HFFc6 (cell line): Measurements from ENCODE around the gene PLD3. TPM values are rescaled to one million over a fixed set of nuclear protein-coding genes. Genes with fewer than 3 reads are reported as not detected.
A peak's percentile ranks its signal among the peaks of the same experiment; 100 is the strongest.

ENCODE experiments used
- DNase-seq: peaks from one replicate; pipeline ENCODE4 v3.0.0-alpha.2; 2018
- H3K27ac Mint-ChIP-seq: 2 replicates; pipeline ENCODE4 v1.8.0; 2020; ENCODE audit warnings: mild to moderate bottlenecking, mixed read lengths
- H3K27me3 Mint-ChIP-seq: 2 replicates; pipeline ENCODE4 v1.8.0; 2021; ENCODE audit warnings: mild to moderate bottlenecking, moderate library complexity, mixed read lengths; ENCODE audit not compliant: insufficient read depth
- H3K36me3 Mint-ChIP-seq: 2 replicates; pipeline ENCODE4 v1.8.0; 2021; ENCODE audit warnings: low read depth, mixed read lengths
- H3K4me1 Mint-ChIP-seq: 2 replicates; pipeline ENCODE4 v1.8.0; 2020; ENCODE audit warnings: low read depth, mixed read lengths
- H3K4me3 Mint-ChIP-seq: 2 replicates; pipeline ENCODE4 v1.8.0; 2020; ENCODE audit warnings: mild to moderate bottlenecking, moderate library complexity, mixed read lengths
- H3K9me3 Mint-ChIP-seq: 2 replicates; pipeline ENCODE4 v1.8.0; 2020; ENCODE audit warnings: mild to moderate bottlenecking, mixed read lengths
- microRNA-seq: library from miRNA; unstranded; fragments of <30 nt; microRNA quantifications from one replicate; pipeline ENCODE4, GENCODE V29; 2019
- total RNA-seq, 6 experiments: library from RNA; stranded (reverse); fragmentation: NEBNext Ultra II Directional; extraction: Animal tissue kit (Norgen Biotek cat#: 25700); gene quantifications; 2 replicates in 1 of 6; 3 replicates in 5 of 6; pipeline ENCODE4 v1.2.3, GENCODE V29; 2021
- TF ChIP-seq, protein P1 (sequence below): fragments of 200-600 bp; sonication (generic); IDR thresholded peaks from 2 replicates; pipeline ENCODE4 v1.5.0; 2021; ENCODE audit warnings: antibody characterized with exemption, mild to moderate bottlenecking

Gene PLD3
- total RNA-seq, 6 experiments from 2014 or later, result 141 to 211 (median 152) TPM

- no peaks in the 10 kb centered on the region for H3K9me3 Mint-ChIP-seq
- H3K36me3 Mint-ChIP-seq, result peaks cover 15% of the 10 kb centered on the region
Observed at GRCh38 chr19:40425450-40426287, 77.2 kb downstream of the PLD3 start, which contains the start of gene SERTAD1. SERTAD1 (minus strand) TSS chr19:40425992; CDS start chr19:40423546, 2,446 bp downstream.

More at GRCh38 chr19:40425450-40426287, 77.2 kb downstream of the PLD3 start, which contains the start of gene SERTAD1:
- Mint-ChIP-seq H3K4me3 (peak within 1 kb of the TSS; percentile 98), H3K27ac (peak within 1 kb of the TSS; percentile 97), H3K4me1 (peaks cover 25% of the 10 kb centered on the region), H3K27me3 (peaks cover 4% of the 10 kb centered on the region)
- DNase-seq, result peak; percentile 99
- TF ChIP-seq, protein P1, sequence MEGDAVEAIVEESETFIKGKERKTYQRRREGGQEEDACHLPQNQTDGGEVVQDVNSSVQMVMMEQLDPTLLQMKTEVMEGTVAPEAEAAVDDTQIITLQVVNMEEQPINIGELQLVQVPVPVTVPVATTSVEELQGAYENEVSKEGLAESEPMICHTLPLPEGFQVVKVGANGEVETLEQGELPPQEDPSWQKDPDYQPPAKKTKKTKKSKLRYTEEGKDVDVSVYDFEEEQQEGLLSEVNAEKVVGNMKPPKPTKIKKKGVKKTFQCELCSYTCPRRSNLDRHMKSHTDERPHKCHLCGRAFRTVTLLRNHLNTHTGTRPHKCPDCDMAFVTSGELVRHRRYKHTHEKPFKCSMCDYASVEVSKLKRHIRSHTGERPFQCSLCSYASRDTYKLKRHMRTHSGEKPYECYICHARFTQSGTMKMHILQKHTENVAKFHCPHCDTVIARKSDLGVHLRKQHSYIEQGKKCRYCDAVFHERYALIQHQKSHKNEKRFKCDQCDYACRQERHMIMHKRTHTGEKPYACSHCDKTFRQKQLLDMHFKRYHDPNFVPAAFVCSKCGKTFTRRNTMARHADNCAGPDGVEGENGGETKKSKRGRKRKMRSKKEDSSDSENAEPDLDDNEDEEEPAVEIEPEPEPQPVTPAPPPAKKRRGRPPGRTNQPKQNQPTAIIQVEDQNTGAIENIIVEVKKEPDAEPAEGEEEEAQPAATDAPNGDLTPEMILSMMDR, result peak; percentile 89

Small RNA genes lying within 50 kb of the gene (microRNA-seq; reads per million reads assigned to microRNA genes)
- gene MIR6796, result not detected

Other genes with a start within 250 kb of the PLD3 start
- gene MAP3K10, start 157.3 kb upstream of the PLD3 start, total RNA-seq, result 10 to 100 TPM; 10.7 to 14.9 (median 11.3) TPM
- gene TTC9B, start 130.3 kb upstream of the PLD3 start, total RNA-seq, result not detected
- gene CCNP, start 122.0 kb upstream of the PLD3 start, total RNA-seq, result under 1 TPM in 3 of 6 experiments, not detected in 3; 0.22 to 0.33 (median 0.31) TPM
- gene AKT2, start 63.4 kb upstream of the PLD3 start, total RNA-seq, result 100 to 1,000 TPM; 128 to 133 (median 130) TPM
- 10 to 100 TPM; 15.8 to 20.0 (median 18.5) TPM for gene C19orf47, start 298 bp upstream of the PLD3 start, total RNA-seq
- gene HIPK4, start 41.5 kb downstream of the PLD3 start, total RNA-seq, result under 1 TPM in 4 of 6 experiments, not detected in 2; 0.07 to 0.11 (median 0.10) TPM
- gene PRX, start 64.7 kb downstream of the PLD3 start, total RNA-seq, result 1 to 10 TPM in 2 of 6 experiments, under 1 TPM in 4; 0.86 to 1.5 (median 0.94) TPM
- gene SERTAD1, start 77.3 kb downstream of the PLD3 start, total RNA-seq, result 10 to 100 TPM; 18.5 to 25.4 (median 21.2) TPM
- gene SERTAD3, start 95.6 kb downstream of the PLD3 start, total RNA-seq, result 10 to 100 TPM; 35.9 to 47.0 (median 41.2) TPM
- 10 to 100 TPM; 35.3 to 55.7 (median 52.5) TPM for gene BLVRB, start 117.0 kb downstream of the PLD3 start, total RNA-seq
- under 1 TPM; 0.17 to 0.96 (median 0.54) TPM for gene SPTBN4, start 118.3 kb downstream of the PLD3 start, total RNA-seq
- gene SHKBP1, start 228.2 kb downstream of the PLD3 start, total RNA-seq, result 10 to 100 TPM; 58.5 to 95.2 (median 83.0) TPM